Mesodermal cell (in vitro differentiated cells): ENCODE measurements around the gene ITPRID2.

ENCODE experiments used
- H3K27ac ChIP-seq: 2 replicates; pipeline ENCODE4 v1.7.0; 2013; ENCODE audit warnings: mild to moderate bottlenecking, low read depth, low read length, moderate library complexity; ENCODE audit not compliant: severe bottlenecking
- H3K36me3 ChIP-seq: 2 replicates; pipeline ENCODE4 v1.7.1; 2013; ENCODE audit warnings: mild to moderate bottlenecking, low read length, moderate library complexity; ENCODE audit not compliant: control insufficient read depth, insufficient read depth
- H3K4me1 ChIP-seq: one replicate; pipeline ENCODE4 v1.7.1; 2013; ENCODE audit warnings: mild to moderate bottlenecking, low read length; ENCODE audit not compliant: insufficient read depth, control insufficient read depth, poor library complexity, severe bottlenecking
- H3K4me3 ChIP-seq: 2 replicates; pipeline ENCODE4 v1.7.0; 2013; ENCODE audit warnings: low read length, control low read depth, mild to moderate bottlenecking; ENCODE audit not compliant: insufficient read depth, poor library complexity, severe bottlenecking; ENCODE audit errors: extremely low read depth
- H3K9me3 ChIP-seq: 2 replicates; pipeline ENCODE4 v1.7.1; 2013; ENCODE audit warnings: mild to moderate bottlenecking, low read length, moderate library complexity; ENCODE audit not compliant: control insufficient read depth
- WGBS, 2 experiments: methylation state at CpG; one replicate each; pipeline ENCODE4 v1.1.5; 2013; ENCODE audit warnings: missing lambda C conversion rate in 2 of 2; ENCODE audit not compliant: insufficient coverage in 2 of 2; 5-methylcytosine and 5-hydroxymethylcytosine counted together

The ITPRID2 gene

GRCh38 chr2:181857483-181857882 is 34.0 kb upstream of the ITPRID2 start:
- Histone ChIP-seq H3K36me3 (no peaks in the 10 kb centered on the region), H3K9me3 (no peaks in the 10 kb centered on the region), H3K27ac (no peak overlapping the region), H3K4me3 (no peak overlapping the region), H3K4me1 (no peaks in the 10 kb centered on the region)
- 80% methylated on average over 1 of the region's 1 CpG; no CpG with 5 or more reads in 1 of the 2 experiments for WGBS, 2 experiments

- H3K4me3 ChIP-seq, result no peak overlapping the region
- 88 to 100% methylated on average over 2 of the region's 2 CpGs for WGBS, 2 experiments
- no peak overlapping the region for H3K27ac ChIP-seq
- H3K36me3 ChIP-seq, result no peaks in the 10 kb centered on the region
- no peaks in the 10 kb centered on the region for H3K4me1 ChIP-seq
- no peaks in the 10 kb centered on the region for H3K9me3 ChIP-seq
These were observed 32.9 kb upstream of the ITPRID2 start for GRCh38 chr2:181858600-181858999.

GRCh38 chr2:181859123-181859522 is 32.4 kb upstream of the ITPRID2 start:
- H3K4me3 ChIP-seq, result no peak overlapping the region
- no peaks in the 10 kb centered on the region for H3K4me1 ChIP-seq
- H3K36me3 ChIP-seq, result no peaks in the 10 kb centered on the region
- WGBS, 2 experiments, result 60% methylated on average over 1 of the region's 1 CpG; no CpG with 5 or more reads in 1 of the 2 experiments
- no peak overlapping the region for H3K27ac ChIP-seq
- no peaks in the 10 kb centered on the region for H3K9me3 ChIP-seq

GRCh38 chr2:181859803-181860202 is 31.7 kb upstream of the ITPRID2 start:
- H3K4me3 ChIP-seq, result no peak overlapping the region
- no peak overlapping the region for H3K27ac ChIP-seq
- no peaks in the 10 kb centered on the region for H3K36me3 ChIP-seq
- no peaks in the 10 kb centered on the region for H3K9me3 ChIP-seq
- H3K4me1 ChIP-seq, result no peaks in the 10 kb centered on the region

GRCh38 chr2:181861379-181861778 is 30.2 kb upstream of the ITPRID2 start:
- no peaks in the 10 kb centered on the region for H3K9me3 ChIP-seq
- H3K4me1 ChIP-seq, result no peaks in the 10 kb centered on the region
- WGBS, 2 experiments, result 74 to 78% methylated on average over 3 to 4 of the region's 4 CpGs

DNA sequence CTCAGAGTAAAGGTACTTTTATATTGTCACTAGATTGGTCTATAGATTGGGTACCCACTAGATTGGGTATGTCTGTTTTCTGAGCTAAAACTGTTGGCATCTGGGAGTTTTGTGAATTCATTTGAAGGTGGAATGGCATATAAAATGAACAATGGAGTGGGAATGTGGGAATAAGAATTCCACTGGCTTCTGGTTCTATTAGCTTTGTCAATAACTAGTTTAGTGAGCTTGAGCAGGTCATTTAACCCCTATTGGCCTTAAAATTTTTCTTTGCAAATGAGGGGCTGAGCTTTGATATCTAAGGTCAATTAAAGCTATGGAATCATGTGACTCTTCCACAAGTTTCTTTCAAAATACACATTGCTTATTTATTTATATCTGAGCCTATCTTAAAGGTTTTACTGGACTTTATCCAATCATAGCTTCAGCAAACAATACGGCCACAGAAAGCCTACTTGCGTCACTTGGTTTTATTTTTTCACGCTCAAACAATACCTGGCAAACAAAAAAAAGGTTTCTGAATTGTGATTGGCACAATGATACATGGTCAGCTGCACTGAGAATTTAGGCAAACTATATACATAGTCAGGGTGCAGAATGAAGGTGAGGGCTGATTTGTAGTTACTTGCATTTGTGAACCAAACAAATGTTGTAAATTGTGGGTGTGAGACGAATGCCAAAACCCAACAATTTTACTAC is 28.8 kb upstream of the ITPRID2 start:
- Histone ChIP-seq H3K36me3 (no peaks in the 10 kb centered on the region), H3K9me3 (no peaks in the 10 kb centered on the region), H3K27ac (no peak overlapping the region), H3K4me1 (no peaks in the 10 kb centered on the region), H3K4me3 (no peak overlapping the region)
- 86 to 100% methylated on average over 3 of the region's 4 CpGs for WGBS, 2 experiments

More at GRCh38 chr2:181861379-181861778, 30.2 kb upstream of the ITPRID2 start:
- no peak overlapping the region for H3K4me3 ChIP-seq
- no peak overlapping the region for H3K27ac ChIP-seq
- H3K36me3 ChIP-seq, result no peaks in the 10 kb centered on the region

GRCh38 chr2:181872178-181872577 is 19.4 kb upstream of the ITPRID2 start:
- H3K27ac ChIP-seq, result no peak overlapping the region
- H3K9me3 ChIP-seq, result no peaks in the 10 kb centered on the region
- peaks cover 5% of the 10 kb centered on the region for H3K4me1 ChIP-seq
- no peaks in the 10 kb centered on the region for H3K36me3 ChIP-seq
- WGBS, 2 experiments, result no CpG with 5 or more reads among the region's 1 CpG
- no peak overlapping the region for H3K4me3 ChIP-seq

DNA sequence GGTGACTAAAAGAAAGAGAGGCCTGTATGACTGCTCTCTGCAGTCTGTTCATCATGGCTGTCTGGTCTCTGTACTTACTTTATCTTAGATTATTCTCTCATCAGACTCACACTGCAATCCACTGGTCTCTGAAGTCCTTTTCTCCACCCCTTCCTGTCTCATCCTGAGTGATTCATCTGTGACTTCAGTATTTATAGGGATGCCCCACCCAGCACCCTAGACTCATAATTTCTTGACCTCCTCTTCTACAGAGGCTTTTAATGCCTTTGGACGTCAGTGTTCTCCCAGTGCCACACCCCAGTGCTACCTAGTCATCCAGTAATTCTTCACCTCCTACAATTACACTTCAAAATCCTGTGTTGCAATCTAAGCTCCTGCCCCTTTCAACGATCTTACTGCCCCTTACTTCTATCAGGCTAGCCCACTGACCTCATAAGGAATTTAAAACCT is 14.9 kb upstream of the ITPRID2 start:
- H3K27ac ChIP-seq, result no peak overlapping the region
- no peaks in the 10 kb centered on the region for H3K36me3 ChIP-seq
- H3K4me3 ChIP-seq, result no peak overlapping the region
- WGBS, 2 experiments, result 80 to 86% methylated on average over 2 of the region's 2 CpGs
- H3K4me1 ChIP-seq, result peaks cover 5% of the 10 kb centered on the region
- no peaks in the 10 kb centered on the region for H3K9me3 ChIP-seq

- Histone ChIP-seq H3K27ac (no peak overlapping the region), H3K9me3 (no peaks in the 10 kb centered on the region), H3K36me3 (no peaks in the 10 kb centered on the region), H3K4me3 (no peak overlapping the region), H3K4me1 (peaks cover 5% of the 10 kb centered on the region)
- WGBS, 2 experiments, result 83 to 86% methylated on average over 1 of the region's 2 CpGs
These were observed 14.3 kb upstream of the ITPRID2 start for GRCh38 chr2:181877181-181877664.

DNA sequence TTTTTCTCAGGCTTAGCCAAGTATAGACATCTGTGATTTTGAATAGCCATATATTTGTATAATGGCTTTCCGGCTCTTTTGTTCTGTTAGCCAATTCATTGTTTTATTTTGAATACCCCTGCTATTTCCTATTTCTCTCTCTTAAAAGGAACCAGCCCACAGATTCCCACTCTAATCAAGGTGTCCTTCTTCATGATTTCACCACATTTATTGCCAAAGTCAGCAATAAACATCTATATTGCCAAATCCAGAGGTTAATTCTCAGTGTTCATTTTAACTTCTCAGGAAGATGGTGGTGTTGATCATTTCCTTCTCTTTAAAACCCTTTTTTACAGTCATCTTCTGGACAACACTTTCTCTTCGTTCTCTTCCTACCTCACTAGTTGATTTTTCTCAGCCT is 13.1 kb upstream of the ITPRID2 start:
- no peak overlapping the region for H3K27ac ChIP-seq
- H3K4me3 ChIP-seq, result no peak overlapping the region
- no peaks in the 10 kb centered on the region for H3K36me3 ChIP-seq
- 93 to 94% methylated on average over 1 of the region's 2 CpGs for WGBS, 2 experiments
- H3K4me1 ChIP-seq, result peaks cover 5% of the 10 kb centered on the region
- no peaks in the 10 kb centered on the region for H3K9me3 ChIP-seq

GRCh38 chr2:181879295-181879694 is 12.2 kb upstream of the ITPRID2 start:
- Histone ChIP-seq H3K27ac (no peak overlapping the region), H3K36me3 (no peaks in the 10 kb centered on the region), H3K4me1 (peaks cover 5% of the 10 kb centered on the region), H3K4me3 (no peak overlapping the region), H3K9me3 (no peaks in the 10 kb centered on the region)
- 100% methylated on average over 1 of the region's 2 CpGs; no CpG with 5 or more reads in 1 of the 2 experiments for WGBS, 2 experiments
